ENCODE data around the gene STAM.

GRCh38 chr10:17645621-17646345 is 1.8 kb downstream of the STAM start:
- TF ChIP-seq POLR2A (IDR thresholded peaks at IDR 0.05) = no peak
- TF ChIP-seq CTCF (IDR thresholded peaks at IDR 0.05) = no peak

All from thyroid gland (tissue), 4 donors.